ENCODE measurements around the gene MTMR10. TPM values are rescaled to one million over a fixed set of nuclear protein-coding genes. Genes with fewer than 3 reads are reported as not detected.

MTMR10 gene
- total RNA-seq, 1 donor from 2014 or later, result 6.6 TPM

DNA sequence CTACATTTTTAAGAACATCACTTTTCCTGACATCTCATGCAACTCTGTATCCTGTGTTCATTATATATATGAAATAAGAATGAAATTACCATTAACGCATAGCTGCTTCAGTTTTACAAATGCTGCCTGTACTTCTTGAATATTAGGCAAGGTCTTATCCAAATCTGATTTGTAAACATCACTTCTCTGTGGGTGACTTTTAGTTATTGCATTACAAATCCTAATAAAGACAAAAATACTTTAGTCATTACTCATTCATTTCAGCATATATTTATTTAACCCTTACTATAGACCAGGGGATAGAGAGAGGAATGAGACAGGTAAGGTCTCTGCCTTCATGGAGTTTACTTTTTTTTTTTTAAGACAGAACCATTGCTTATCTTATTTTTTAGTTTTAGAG, 36.8 kb downstream of the MTMR10 start:
- no peak for FAIRE-seq
- peak; percentile 20 for DNase-seq (ENCODE audit: low read depth)
- peaks cover 11% of the 10 kb centered on the region for H3K36me3 ChIP-seq (ENCODE audit: control insufficient read depth, insufficient read depth, low read length)
- TF ChIP-seq, protein P1, sequence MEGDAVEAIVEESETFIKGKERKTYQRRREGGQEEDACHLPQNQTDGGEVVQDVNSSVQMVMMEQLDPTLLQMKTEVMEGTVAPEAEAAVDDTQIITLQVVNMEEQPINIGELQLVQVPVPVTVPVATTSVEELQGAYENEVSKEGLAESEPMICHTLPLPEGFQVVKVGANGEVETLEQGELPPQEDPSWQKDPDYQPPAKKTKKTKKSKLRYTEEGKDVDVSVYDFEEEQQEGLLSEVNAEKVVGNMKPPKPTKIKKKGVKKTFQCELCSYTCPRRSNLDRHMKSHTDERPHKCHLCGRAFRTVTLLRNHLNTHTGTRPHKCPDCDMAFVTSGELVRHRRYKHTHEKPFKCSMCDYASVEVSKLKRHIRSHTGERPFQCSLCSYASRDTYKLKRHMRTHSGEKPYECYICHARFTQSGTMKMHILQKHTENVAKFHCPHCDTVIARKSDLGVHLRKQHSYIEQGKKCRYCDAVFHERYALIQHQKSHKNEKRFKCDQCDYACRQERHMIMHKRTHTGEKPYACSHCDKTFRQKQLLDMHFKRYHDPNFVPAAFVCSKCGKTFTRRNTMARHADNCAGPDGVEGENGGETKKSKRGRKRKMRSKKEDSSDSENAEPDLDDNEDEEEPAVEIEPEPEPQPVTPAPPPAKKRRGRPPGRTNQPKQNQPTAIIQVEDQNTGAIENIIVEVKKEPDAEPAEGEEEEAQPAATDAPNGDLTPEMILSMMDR (IDR thresholded peaks at IDR 0.05; ENCODE audit: insufficient read depth, low read length, severe bottlenecking), result no peak
- no peak overlapping the region for H3K4me3 ChIP-seq (ENCODE audit: low read depth, low read length)
- H3K27me3 ChIP-seq (ENCODE audit: control insufficient read depth, insufficient read depth, low read length), result no peaks in the 10 kb centered on the region

DNA sequence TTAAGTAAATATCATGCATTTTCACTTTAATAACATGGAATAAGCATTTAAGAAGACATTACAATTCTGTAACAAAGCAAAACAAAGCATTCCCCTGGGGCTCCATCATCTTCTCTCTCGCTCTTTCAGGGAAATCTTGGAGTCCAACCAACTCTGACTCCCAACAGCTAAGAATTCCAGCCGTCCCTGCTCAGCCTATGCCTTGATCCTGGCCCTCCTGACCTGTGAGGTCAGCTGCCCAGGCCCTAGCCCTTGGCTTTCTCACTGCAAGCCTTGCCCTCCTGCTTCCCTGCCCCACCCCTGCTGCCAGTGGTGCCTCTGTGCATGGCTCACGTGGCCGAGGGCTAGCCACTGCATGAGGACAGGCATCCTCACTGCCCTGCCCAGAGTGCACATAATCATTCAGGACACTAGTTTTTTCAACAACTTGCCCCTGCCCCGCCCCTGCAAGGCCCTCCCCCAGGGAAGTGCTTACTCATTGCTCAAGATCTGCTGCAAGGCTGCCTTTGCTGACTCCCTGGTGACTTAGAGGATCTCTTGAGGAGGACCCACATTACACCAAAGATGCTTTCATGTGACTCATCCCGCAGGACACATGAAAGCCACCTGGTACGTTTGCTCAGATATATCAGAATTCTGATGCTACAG, 37.6 kb downstream of the MTMR10 start:
- Histone ChIP-seq H3K27me3 (ENCODE audit: control insufficient read depth, insufficient read depth, low read length) (no peaks in the 10 kb centered on the region), H3K4me3 (ENCODE audit: low read depth, low read length) (no peak overlapping the region), H3K36me3 (ENCODE audit: control insufficient read depth, insufficient read depth, low read length) (peaks cover 11% of the 10 kb centered on the region)
- peak; percentile 89 for DNase-seq (ENCODE audit: low read depth)
- FAIRE-seq, result no peak
- TF ChIP-seq, protein P1 (IDR thresholded peaks at IDR 0.05; ENCODE audit: insufficient read depth, low read length, severe bottlenecking), result no peak

DNA sequence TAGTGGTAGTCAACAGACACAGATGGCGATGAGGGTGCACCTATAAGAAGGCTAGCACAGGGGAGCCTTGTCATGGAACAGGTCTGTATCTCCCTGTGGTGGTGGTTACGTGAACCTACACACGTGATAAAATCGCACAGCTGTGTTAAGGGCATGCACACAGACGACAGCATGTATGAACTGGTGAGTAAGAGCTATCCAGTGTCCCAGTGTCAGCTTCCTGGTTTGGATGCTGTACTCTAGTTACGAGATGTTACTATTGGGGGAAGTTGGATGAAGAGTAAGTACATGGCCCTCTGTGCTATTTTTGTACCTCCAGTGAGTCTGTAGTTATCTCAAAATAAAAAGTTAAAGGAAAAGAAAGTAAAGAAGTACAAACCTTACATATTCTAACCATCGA, 38.2 kb downstream of the MTMR10 start:
- TF ChIP-seq, protein P1 (IDR thresholded peaks at IDR 0.05; ENCODE audit: insufficient read depth, low read length, severe bottlenecking), result no peak
- peaks cover 10% of the 10 kb centered on the region for H3K36me3 ChIP-seq (ENCODE audit: control insufficient read depth, insufficient read depth, low read length)
- no peak for FAIRE-seq

DNA sequence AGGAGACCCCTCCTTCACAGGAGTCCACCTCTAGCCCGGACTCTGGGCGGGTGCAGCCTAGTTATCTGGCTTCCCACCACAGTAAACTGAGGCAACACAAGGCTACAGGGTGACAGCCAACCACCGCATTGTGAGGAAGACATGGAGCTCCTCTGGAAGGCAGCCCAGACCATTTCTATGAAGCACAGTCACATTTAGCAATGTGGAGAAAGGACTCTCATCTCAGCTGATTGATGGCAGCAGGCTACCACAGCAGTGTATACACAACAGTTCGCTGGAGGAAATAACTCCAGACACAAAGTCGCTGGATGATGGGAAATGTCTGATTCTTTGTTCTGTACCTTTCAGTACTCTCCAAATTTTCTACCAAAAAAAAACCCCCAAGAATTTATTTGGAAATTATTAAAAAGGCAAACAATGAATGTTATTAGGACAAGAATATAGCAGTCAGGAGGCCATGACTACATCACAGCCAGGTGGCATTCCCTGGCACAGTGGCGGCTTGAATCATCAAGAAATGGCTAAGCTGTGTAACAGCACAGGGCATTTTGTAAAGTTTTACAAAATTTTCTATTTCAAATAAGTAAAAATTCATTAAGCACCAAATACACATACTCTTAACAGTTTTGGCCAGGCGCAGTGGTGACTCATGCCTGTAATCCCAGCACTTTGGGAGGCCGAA, 47.6 kb downstream of the MTMR10 start:
- peaks cover 15% of the 10 kb centered on the region for H3K36me3 ChIP-seq (ENCODE audit: control insufficient read depth, insufficient read depth, low read length)
- DNase-seq (ENCODE audit: low read depth) (no peak), FAIRE-seq (no peak)
- TF ChIP-seq, protein P1 (IDR thresholded peaks at IDR 0.05; ENCODE audit: insufficient read depth, low read length, severe bottlenecking), result no peak
- no peak overlapping the region for H3K4me3 ChIP-seq (ENCODE audit: low read depth, low read length)
- no peaks in the 10 kb centered on the region for H3K27me3 ChIP-seq (ENCODE audit: control insufficient read depth, insufficient read depth, low read length)

More for the DNA sequence above, 38.2 kb downstream of the MTMR10 start:
- DNase-seq (ENCODE audit: low read depth), result no peak
- Histone ChIP-seq H3K27me3 (ENCODE audit: control insufficient read depth, insufficient read depth, low read length) (no peaks in the 10 kb centered on the region), H3K4me3 (ENCODE audit: low read depth, low read length) (no peak overlapping the region)

DNA sequence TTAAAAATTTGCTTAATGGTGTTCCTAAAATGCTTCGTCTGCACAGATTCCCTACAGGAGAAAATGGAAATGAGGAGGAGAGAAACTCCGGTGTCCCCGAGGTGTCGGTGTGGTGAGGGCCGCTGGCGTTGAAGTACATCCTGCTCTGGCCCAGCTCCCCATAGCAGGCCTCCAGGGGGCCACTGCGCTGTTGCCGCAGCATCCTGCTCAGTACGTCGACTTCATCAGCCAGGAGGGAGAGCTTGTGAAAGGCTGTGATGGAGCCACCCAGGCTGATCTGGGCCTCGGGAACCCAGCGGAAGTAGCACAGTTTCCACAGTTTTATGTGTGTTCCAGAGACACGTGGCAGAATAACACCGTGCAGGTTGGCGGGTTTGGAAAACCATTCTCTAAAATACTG, 49.9 kb downstream of the MTMR10 start:
- DNase-seq (ENCODE audit: low read depth) (no peak), FAIRE-seq (no peak)
- Histone ChIP-seq H3K27me3 (ENCODE audit: control insufficient read depth, insufficient read depth, low read length) (no peaks in the 10 kb centered on the region), H3K36me3 (ENCODE audit: control insufficient read depth, insufficient read depth, low read length) (peaks cover 14% of the 10 kb centered on the region), H3K4me3 (ENCODE audit: low read depth, low read length) (no peak overlapping the region)
- TF ChIP-seq, protein P1 (IDR thresholded peaks at IDR 0.05; ENCODE audit: insufficient read depth, low read length, severe bottlenecking), result no peak

Measured in bronchial epithelial cell (primary cell).